A549 (cell line): ENCODE measurements around the gene MAU2.

Source experiments
- CHD4 ChIP-seq: fragments of 200-600 bp; sonication (generic); IDR thresholded peaks from 2 replicates; pipeline ENCODE4 v1.6.1; 2016; ENCODE audit warnings: antibody characterized with exemption, mild to moderate bottlenecking, borderline replicate concordance
- EP300 ChIP-seq, 2 experiments: fragments of >200 bp; sonication (Bioruptor Twin); formaldehyde crosslinking; IDR thresholded peaks; 2 replicates in 1 of 2; 3 replicates in 1 of 2; pipeline ENCODE4 v1.6.1; 2016 to 2017
- KDM1A ChIP-seq: fragments of 200-600 bp; sonication (generic); IDR thresholded peaks from 2 replicates; pipeline ENCODE4 v1.6.1; 2016; ENCODE audit warnings: low read depth, mild to moderate bottlenecking
- MAZ ChIP-seq: fragments of 150-350 bp; IDR thresholded peaks from 2 replicates; pipeline ENCODE4 v1.6.1; 2014; ENCODE audit warnings: antibody characterized with exemption, low read depth, low read length, borderline replicate concordance
- MYC ChIP-seq: IDR thresholded peaks from 2 replicates; pipeline ENCODE4 v1.6.1; 2012; ENCODE audit warnings: mild to moderate bottlenecking, inconsistent platforms, low read length, improper control_type of control experiment, borderline replicate concordance
- NPAS2 ChIP-seq: fragments of 250-450 bp; sonication (Bioruptor Pico); IDR thresholded peaks from 2 replicates; pipeline ENCODE4 v1.8.0; 2022; ENCODE audit warnings: mild to moderate bottlenecking, moderate library complexity, borderline replicate concordance
- POLR2AphosphoS2 ChIP-seq: conservative IDR thresholded peaks from 2 replicates; pipeline ENCODE4 v1.6.1; 2012; ENCODE audit warnings: low read length, improper control_type of control experiment, inconsistent platforms
- REST ChIP-seq: fragments of 200-600 bp; sonication (generic); IDR thresholded peaks from 2 replicates; pipeline ENCODE4 v1.6.1; 2016; ENCODE audit warnings: antibody characterized with exemption, mild to moderate bottlenecking, moderate library complexity
- TF ChIP-seq, protein P1 (sequence below): fragments of >200 bp; sonication (Bioruptor Twin); formaldehyde crosslinking; IDR thresholded peaks from 3 replicates; pipeline ENCODE4 v1.5.1; 2016
- TF ChIP-seq, protein P2 (sequence below): IDR thresholded peaks from 2 replicates; pipeline ENCODE4 v1.6.1; 2012

DNA sequence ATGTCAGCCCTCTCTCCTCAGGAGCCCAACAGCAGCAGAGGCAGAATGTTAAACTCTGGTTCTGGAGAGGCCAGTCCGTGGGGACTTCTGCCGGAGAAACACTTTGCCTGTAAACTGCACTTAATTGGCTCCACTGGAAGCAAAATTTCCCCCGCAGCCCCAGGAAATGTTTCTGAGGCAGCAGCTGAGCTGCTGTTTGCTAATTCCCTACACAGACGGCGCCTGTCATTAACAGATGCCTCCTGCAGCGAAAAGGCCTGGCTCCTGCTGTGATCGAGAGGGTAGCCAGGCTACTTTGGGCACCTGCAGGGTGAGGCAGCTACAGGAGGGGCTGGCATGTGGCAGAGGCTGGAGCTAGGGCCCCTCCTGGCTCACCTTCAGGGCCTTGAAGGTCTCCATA lies 42.3 kb upstream of the MAU2 start:
- TF ChIP-seq, protein P1, sequence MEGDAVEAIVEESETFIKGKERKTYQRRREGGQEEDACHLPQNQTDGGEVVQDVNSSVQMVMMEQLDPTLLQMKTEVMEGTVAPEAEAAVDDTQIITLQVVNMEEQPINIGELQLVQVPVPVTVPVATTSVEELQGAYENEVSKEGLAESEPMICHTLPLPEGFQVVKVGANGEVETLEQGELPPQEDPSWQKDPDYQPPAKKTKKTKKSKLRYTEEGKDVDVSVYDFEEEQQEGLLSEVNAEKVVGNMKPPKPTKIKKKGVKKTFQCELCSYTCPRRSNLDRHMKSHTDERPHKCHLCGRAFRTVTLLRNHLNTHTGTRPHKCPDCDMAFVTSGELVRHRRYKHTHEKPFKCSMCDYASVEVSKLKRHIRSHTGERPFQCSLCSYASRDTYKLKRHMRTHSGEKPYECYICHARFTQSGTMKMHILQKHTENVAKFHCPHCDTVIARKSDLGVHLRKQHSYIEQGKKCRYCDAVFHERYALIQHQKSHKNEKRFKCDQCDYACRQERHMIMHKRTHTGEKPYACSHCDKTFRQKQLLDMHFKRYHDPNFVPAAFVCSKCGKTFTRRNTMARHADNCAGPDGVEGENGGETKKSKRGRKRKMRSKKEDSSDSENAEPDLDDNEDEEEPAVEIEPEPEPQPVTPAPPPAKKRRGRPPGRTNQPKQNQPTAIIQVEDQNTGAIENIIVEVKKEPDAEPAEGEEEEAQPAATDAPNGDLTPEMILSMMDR = no peak
- TF ChIP-seq CHD4 = no peak
- no peak for TF ChIP-seq MAZ
- TF ChIP-seq REST = no peak
- TF ChIP-seq MYC = no peak
- TF ChIP-seq KDM1A = no peak
- no peak for TF ChIP-seq NPAS2 (CRISPR knock-in tag)
- TF ChIP-seq EP300 (IDR thresholded peaks at IDR 0.05) = no peak
- no peak for TF ChIP-seq POLR2AphosphoS2
- TF ChIP-seq, protein P2, sequence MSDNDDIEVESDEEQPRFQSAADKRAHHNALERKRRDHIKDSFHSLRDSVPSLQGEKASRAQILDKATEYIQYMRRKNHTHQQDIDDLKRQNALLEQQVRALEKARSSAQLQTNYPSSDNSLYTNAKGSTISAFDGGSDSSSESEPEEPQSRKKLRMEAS = no peak
